Nucleus accumbens (tissue), 56 donors: Measurements from ENCODE around the gene SERPINA3.
"Not testable (repeated sequence)": the region's sequence is repeated elsewhere in the genome, so short reads cannot be mapped to it uniquely, and the experiment has no call there.

ENCODE experiments used
- DNase-seq, 56 donors: peaks; one replicate each; lab custom pipeline; 2025; lab: John Stamatoyannopoulos, UW

The SERPINA3 gene

GRCh38 chr14:94612174-94612573 lies at the start of gene SERPINA3:
Gene SERPINA3 (plus strand): TSS chr14:94612391. CDS start chr14:94614442, 2,051 bp downstream.
- DNase-seq, result peak in 1 of 56 donors; percentile 8

- DNase-seq, result peak in 4 of 56 donors; percentile 11 to 29 (median 22)
These were observed 49.0 kb upstream of the SERPINA3 start for GRCh38 chr14:94562941-94563883.

GRCh38 chr14:94564381-94564780 lies 47.8 kb upstream of the SERPINA3 start:
- DNase-seq, result no peak

- no peak for DNase-seq
These were observed 44.0 kb upstream of the SERPINA3 start for GRCh38 chr14:94568186-94568585.

GRCh38 chr14:94569381-94570001 lies 42.7 kb upstream of the SERPINA3 start:
- no peak for DNase-seq

- no peak for DNase-seq
These were observed 42.2 kb upstream of the SERPINA3 start for GRCh38 chr14:94570002-94570400.

- DNase-seq, result no peak
These were observed 41.8 kb upstream of the SERPINA3 start for GRCh38 chr14:94570440-94570839.

- DNase-seq, result peak in 4 of 56 donors; percentile 13 to 33 (median 21)
These were observed 40.8 kb upstream of the SERPINA3 start for GRCh38 chr14:94571395-94571794.

GRCh38 chr14:94571950-94572349 lies 40.2 kb upstream of the SERPINA3 start:
- peak in 2 of 56 donors; percentile 7 to 23 for DNase-seq

GRCh38 chr14:94572637-94573303 lies 39.4 kb upstream of the SERPINA3 start:
- DNase-seq, result no peak

- no peak for DNase-seq
These were observed 38.5 kb upstream of the SERPINA3 start for GRCh38 chr14:94573475-94574277.

- no peak for DNase-seq
These were observed 37.9 kb upstream of the SERPINA3 start for GRCh38 chr14:94574336-94574735.

- no peak for DNase-seq
These were observed 36.2 kb upstream of the SERPINA3 start for GRCh38 chr14:94575730-94576585.

- DNase-seq, result not testable (repeated sequence)
These were observed 34.7 kb upstream of the SERPINA3 start for GRCh38 chr14:94577472-94577871.

- no peak for DNase-seq
These were observed 33.5 kb upstream of the SERPINA3 start for GRCh38 chr14:94578712-94579111.

GRCh38 chr14:94581127-94581999 lies 30.8 kb upstream of the SERPINA3 start, which contains the start of gene SERPINA5:
Gene SERPINA5 (plus strand): TSS chr14:94581426. CDS start chr14:94587363, 5,937 bp downstream.
- DNase-seq, result peak in 2 of 56 donors; percentile 5 to 28

GRCh38 chr14:94582199-94582750 lies 29.9 kb upstream of the SERPINA3 start:
- DNase-seq, result no peak

- DNase-seq, result no peak
These were observed 29.3 kb upstream of the SERPINA3 start for GRCh38 chr14:94582851-94583250.
